ENCODE measurements around the gene AIMP1. TPM values are rescaled to one million over a fixed set of nuclear protein-coding genes. Genes with fewer than 3 reads are reported as not detected.

The AIMP1 gene
- total and polyA plus RNA-seq, 2 of the 13 experiments (the other 11 are each of a cell fraction or from before 2014, with no cell fraction given), result 28.6 to 82.9 TPM

GRCh38 chr4:106333186-106333585, 16.8 kb downstream of the AIMP1 start (continued):
- TF ChIP-seq SRSF4 (IDR thresholded peaks at IDR 0.05; ENCODE audit: low read depth, low read length, poor library complexity, severe bottlenecking) (no peak), KDM3A (CRISPR knock-in tag; IDR thresholded peaks at IDR 0.05; ENCODE audit: low read depth) (no peak), GATAD1 (CRISPR knock-in tag; IDR thresholded peaks at IDR 0.05) (no peak), KDM5A (IDR thresholded peaks at IDR 0.05; ENCODE audit: borderline replicate concordance, low read length) (no peak), ZNF230 (CRISPR knock-in tag; IDR thresholded peaks at IDR 0.05) (no peak), CHCHD3 (CRISPR knock-in tag; IDR thresholded peaks at IDR 0.05) (no peak), ATM (IDR thresholded peaks at IDR 0.05; ENCODE audit: borderline replicate concordance) (no peak), GABPB1 (CRISPR knock-in tag; IDR thresholded peaks at IDR 0.05) (no peak), ZBTB3 (CRISPR knock-in tag; IDR thresholded peaks at IDR 0.05; ENCODE audit: borderline replicate concordance, low read depth) (no peak), HDAC6 (IDR thresholded peaks at IDR 0.05; ENCODE audit: low read depth, low read length) (no peak), TRIM24 (CRISPR knock-in tag; IDR thresholded peaks at IDR 0.05) (no peak), ZFP36L2 (CRISPR knock-in tag; IDR thresholded peaks at IDR 0.05) (no peak), POLR2AphosphoS2 (IDR thresholded peaks at IDR 0.05; ENCODE audit: low read depth, low read length) (no peak), ZSCAN20 (CRISPR knock-in tag; IDR thresholded peaks at IDR 0.05; ENCODE audit: borderline replicate concordance) (no peak), KDM4B (CRISPR knock-in tag; IDR thresholded peaks at IDR 0.05) (no peak)
- TF ChIP-seq, protein P1, sequence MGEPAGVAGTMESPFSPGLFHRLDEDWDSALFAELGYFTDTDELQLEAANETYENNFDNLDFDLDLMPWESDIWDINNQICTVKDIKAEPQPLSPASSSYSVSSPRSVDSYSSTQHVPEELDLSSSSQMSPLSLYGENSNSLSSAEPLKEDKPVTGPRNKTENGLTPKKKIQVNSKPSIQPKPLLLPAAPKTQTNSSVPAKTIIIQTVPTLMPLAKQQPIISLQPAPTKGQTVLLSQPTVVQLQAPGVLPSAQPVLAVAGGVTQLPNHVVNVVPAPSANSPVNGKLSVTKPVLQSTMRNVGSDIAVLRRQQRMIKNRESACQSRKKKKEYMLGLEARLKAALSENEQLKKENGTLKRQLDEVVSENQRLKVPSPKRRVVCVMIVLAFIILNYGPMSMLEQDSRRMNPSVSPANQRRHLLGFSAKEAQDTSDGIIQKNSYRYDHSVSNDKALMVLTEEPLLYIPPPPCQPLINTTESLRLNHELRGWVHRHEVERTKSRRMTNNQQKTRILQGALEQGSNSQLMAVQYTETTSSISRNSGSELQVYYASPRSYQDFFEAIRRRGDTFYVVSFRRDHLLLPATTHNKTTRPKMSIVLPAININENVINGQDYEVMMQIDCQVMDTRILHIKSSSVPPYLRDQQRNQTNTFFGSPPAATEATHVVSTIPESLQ (CRISPR knock-in tag; conservative IDR thresholded peaks at IDR 0.05), result no peak
- TF ChIP-seq, protein P2, sequence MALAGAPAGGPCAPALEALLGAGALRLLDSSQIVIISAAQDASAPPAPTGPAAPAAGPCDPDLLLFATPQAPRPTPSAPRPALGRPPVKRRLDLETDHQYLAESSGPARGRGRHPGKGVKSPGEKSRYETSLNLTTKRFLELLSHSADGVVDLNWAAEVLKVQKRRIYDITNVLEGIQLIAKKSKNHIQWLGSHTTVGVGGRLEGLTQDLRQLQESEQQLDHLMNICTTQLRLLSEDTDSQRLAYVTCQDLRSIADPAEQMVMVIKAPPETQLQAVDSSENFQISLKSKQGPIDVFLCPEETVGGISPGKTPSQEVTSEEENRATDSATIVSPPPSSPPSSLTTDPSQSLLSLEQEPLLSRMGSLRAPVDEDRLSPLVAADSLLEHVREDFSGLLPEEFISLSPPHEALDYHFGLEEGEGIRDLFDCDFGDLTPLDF (CRISPR knock-in tag; IDR thresholded peaks at IDR 0.05), result no peak
- TF ChIP-seq, protein P3, sequence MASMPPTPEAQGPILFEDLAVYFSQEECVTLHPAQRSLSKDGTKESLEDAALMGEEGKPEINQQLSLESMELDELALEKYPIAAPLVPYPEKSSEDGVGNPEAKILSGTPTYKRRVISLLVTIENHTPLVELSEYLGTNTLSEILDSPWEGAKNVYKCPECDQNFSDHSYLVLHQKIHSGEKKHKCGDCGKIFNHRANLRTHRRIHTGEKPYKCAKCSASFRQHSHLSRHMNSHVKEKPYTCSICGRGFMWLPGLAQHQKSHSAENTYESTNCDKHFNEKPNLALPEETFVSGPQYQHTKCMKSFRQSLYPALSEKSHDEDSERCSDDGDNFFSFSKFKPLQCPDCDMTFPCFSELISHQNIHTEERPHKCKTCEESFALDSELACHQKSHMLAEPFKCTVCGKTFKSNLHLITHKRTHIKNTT (CRISPR knock-in tag; IDR thresholded peaks at IDR 0.05), result no peak

Measured in HepG2 (cell line).